ENCODE results near the gene EME1. TPM values are rescaled to one million over a fixed set of nuclear protein-coding genes. Genes with fewer than 3 reads are reported as not detected.

Gene EME1
- total RNA-seq, 4 donors from 2014 or later, result 0.53 to 23.1 (median 1.9) TPM

GRCh38 chr17:50352072-50352692 lies 20.8 kb upstream of the EME1 start:
- Histone ChIP-seq H3K4me1 (peaks cover 0 to 8% (median 2%) of the 10 kb centered on the region in 4 donors), H3K27ac (no peak overlapping the region), H3K36me3 (peaks cover 0 to 46% (median 0%) of the 10 kb centered on the region in 3 donors), H3K4me3 (no peak overlapping the region), H3K9me3 (no peaks in the 10 kb centered on the region), H3K27me3 (no peaks in the 10 kb centered on the region)
- peak in 1 of 3 donors; percentile 44 for DNase-seq
- TF ChIP-seq CTCF (IDR thresholded peaks at IDR 0.05), result no peak
- no peak for TF ChIP-seq POLR2A (IDR thresholded peaks at IDR 0.05)

- Histone ChIP-seq H3K9me3 (no peaks in the 10 kb centered on the region), H3K27ac (no peak overlapping the region), H3K4me3 (no peak overlapping the region), H3K36me3 (peaks cover 0 to 53% (median 0%) of the 10 kb centered on the region in 3 donors), H3K27me3 (no peaks in the 10 kb centered on the region), H3K4me1 (no peaks in the 10 kb centered on the region)
- peak in 1 of 3 donors; percentile 42 for DNase-seq
- TF ChIP-seq CTCF (IDR thresholded peaks at IDR 0.05), result no peak
- no peak for TF ChIP-seq POLR2A (IDR thresholded peaks at IDR 0.05)
Measured at GRCh38 chr17:50352693-50353599, 20.1 kb upstream of the EME1 start.

- Histone ChIP-seq H3K4me3 (no peak overlapping the region), H3K9me3 (no peaks in the 10 kb centered on the region), H3K36me3 (peaks cover 0 to 61% (median 0%) of the 10 kb centered on the region in 3 donors), H3K27me3 (no peaks in the 10 kb centered on the region), H3K27ac (no peak overlapping the region), H3K4me1 (no peaks in the 10 kb centered on the region)
- no peak for TF ChIP-seq POLR2A (IDR thresholded peaks at IDR 0.05)
- no peak for TF ChIP-seq CTCF (IDR thresholded peaks at IDR 0.05)
- no peak for DNase-seq
Measured at GRCh38 chr17:50353600-50354195, 19.3 kb upstream of the EME1 start.

GRCh38 chr17:50354198-50354597 lies 18.8 kb upstream of the EME1 start:
- Histone ChIP-seq H3K9me3 (no peaks in the 10 kb centered on the region), H3K4me1 (no peaks in the 10 kb centered on the region), H3K27me3 (no peaks in the 10 kb centered on the region), H3K27ac (no peak overlapping the region), H3K36me3 (peaks cover 0 to 64% (median 0%) of the 10 kb centered on the region in 3 donors), H3K4me3 (no peak overlapping the region)
- DNase-seq, result peak in 1 of 3 donors; percentile 36
- TF ChIP-seq CTCF (IDR thresholded peaks at IDR 0.05) (no peak), POLR2A (IDR thresholded peaks at IDR 0.05) (no peak)

- DNase-seq, result peak in 1 of 3 donors; percentile 46
- no peaks in the 10 kb centered on the region for H3K27me3 ChIP-seq
- H3K27ac ChIP-seq, result no peak overlapping the region
- TF ChIP-seq CTCF (IDR thresholded peaks at IDR 0.05), result no peak
- TF ChIP-seq POLR2A (IDR thresholded peaks at IDR 0.05), result no peak
- H3K36me3 ChIP-seq, result peaks cover 0 to 69% (median 0%) of the 10 kb centered on the region in 3 donors
- H3K9me3 ChIP-seq, result no peaks in the 10 kb centered on the region
- no peaks in the 10 kb centered on the region for H3K4me1 ChIP-seq
- no peak overlapping the region for H3K4me3 ChIP-seq
Measured at GRCh38 chr17:50354776-50355175, 18.3 kb upstream of the EME1 start.
